Liver (tissue), 9 donors: ENCODE measurements around the gene BTBD9. TPM values are rescaled to one million over a fixed set of nuclear protein-coding genes. Genes with fewer than 3 reads are reported as not detected.

Experiments used
- DNase-seq: peaks from one replicate; pipeline ENCODE4 v3.0.0-alpha.2; 2017; ENCODE audit warnings: low spot score
- H3K27ac ChIP-seq, 2 donors: one replicate each; pipeline ENCODE4 v1.7.0; 2013; ENCODE audit warnings: inconsistent platforms in 2 of 2, low read length in 2 of 2, control low read depth in 1 of 2, low read depth in 1 of 2, mild to moderate bottlenecking in 1 of 2
- H3K27me3 ChIP-seq, 4 donors: one replicate each; pipeline versions ENCODE4 v1.6.1 to v1.7.0; 2013; ENCODE audit warnings: low read length in 3 of 4, inconsistent platforms in 1 of 4, mild to moderate bottlenecking in 1 of 4, moderate library complexity in 1 of 4; ENCODE audit not compliant: control insufficient read depth in 4 of 4, insufficient read depth in 4 of 4
- H3K36me3 ChIP-seq, 4 donors: one replicate each; pipeline versions ENCODE4 v1.6.1 to v1.7.0; 2013; ENCODE audit warnings: low read length in 3 of 4, mild to moderate bottlenecking in 3 of 4, low read depth in 1 of 4, moderate library complexity in 1 of 4; ENCODE audit not compliant: control insufficient read depth in 4 of 4, insufficient read depth in 3 of 4
- H3K4me1 ChIP-seq, 4 donors: one replicate each; pipeline versions ENCODE4 v1.6.1 to v1.7.0; 2013; ENCODE audit warnings: low read length in 3 of 4, mild to moderate bottlenecking in 3 of 4, moderate library complexity in 1 of 4; ENCODE audit not compliant: control insufficient read depth in 4 of 4, insufficient read depth in 4 of 4
- H3K4me3 ChIP-seq, 3 donors: one replicate each; pipeline versions ENCODE4 v1.6.1 to v1.7.0; 2013; ENCODE audit warnings: low read length in 3 of 3, control low read depth in 1 of 3, low read depth in 1 of 3, mild to moderate bottlenecking in 1 of 3
- H3K9ac ChIP-seq, 2 donors: one replicate each; pipeline ENCODE4 v1.7.0; 2013; ENCODE audit warnings: low read length in 2 of 2, mild to moderate bottlenecking in 2 of 2, moderate library complexity in 2 of 2, control low read depth in 1 of 2, low read depth in 1 of 2
- H3K9me3 ChIP-seq, 4 donors: one replicate each; pipeline versions ENCODE4 v1.6.1 to v1.7.0; 2013; ENCODE audit warnings: low read length in 3 of 4; ENCODE audit not compliant: control insufficient read depth in 4 of 4
- EGR1 ChIP-seq, 2 donors: IDR thresholded peaks; 2 replicates each; pipeline ENCODE4 v1.6.1; 2016 to 2018; ENCODE audit warnings: antibody characterized with exemption in 2 of 2, low read depth in 2 of 2
- FOXA1 ChIP-seq: IDR thresholded peaks from 2 replicates; pipeline ENCODE4 v1.6.1; 2016; ENCODE audit warnings: antibody characterized with exemption
- FOXA2 ChIP-seq: IDR thresholded peaks from 2 replicates; pipeline ENCODE4 v1.6.1; 2016; ENCODE audit warnings: antibody characterized with exemption
- GABPA ChIP-seq, 2 donors: IDR thresholded peaks in 1 of 2; conservative IDR thresholded peaks in 1 of 2; 2 replicates each; pipeline ENCODE4 v1.6.1; 2016; ENCODE audit warnings: antibody characterized with exemption in 2 of 2, mild to moderate bottlenecking in 1 of 2, moderate library complexity in 1 of 2
- HNF4A ChIP-seq, 2 donors: conservative IDR thresholded peaks; 2 replicates each; pipeline ENCODE4 v1.6.1; 2016; ENCODE audit warnings: antibody characterized with exemption in 2 of 2, mild to moderate bottlenecking in 2 of 2
- HNF4G ChIP-seq: IDR thresholded peaks from 2 replicates; pipeline ENCODE4 v1.6.1; 2016; ENCODE audit warnings: antibody characterized with exemption
- JUND ChIP-seq, 2 donors: IDR thresholded peaks; 2 replicates each; pipeline ENCODE4 v1.6.1; 2016; ENCODE audit warnings: antibody characterized with exemption in 2 of 2
- NR2F2 ChIP-seq: IDR thresholded peaks from 2 replicates; pipeline ENCODE4 v1.6.1; 2016; ENCODE audit warnings: antibody characterized with exemption
- RAD21 ChIP-seq, 2 donors: IDR thresholded peaks; 2 replicates each; pipeline ENCODE4 v1.6.1; 2016; ENCODE audit warnings: antibody characterized with exemption in 2 of 2, mild to moderate bottlenecking in 2 of 2
- RXRA ChIP-seq, 2 donors: IDR thresholded peaks; 2 replicates each; pipeline ENCODE4 v1.6.1; 2017 to 2018; ENCODE audit warnings: antibody characterized with exemption in 2 of 2, mild to moderate bottlenecking in 1 of 2
- SP1 ChIP-seq: IDR thresholded peaks from 2 replicates; pipeline ENCODE4 v1.6.1; 2018; ENCODE audit warnings: antibody characterized with exemption, mild to moderate bottlenecking
- TAF1 ChIP-seq: conservative IDR thresholded peaks from 2 replicates; pipeline ENCODE4 v1.6.1; 2016; ENCODE audit warnings: antibody characterized with exemption, mild to moderate bottlenecking
- YY1 ChIP-seq: IDR thresholded peaks from 2 replicates; pipeline ENCODE4 v1.6.1; 2016; ENCODE audit warnings: antibody characterized with exemption, mild to moderate bottlenecking
- WGBS: extraction: QIAGEN DNeasy Blood & Tissue Kit; methylation state at CpG from one replicate; pipeline ENCODE4 v1.1.7; 2013; 5-methylcytosine and 5-hydroxymethylcytosine counted together
- polyA plus RNA-seq, 2 donors: library from polyadenylated mRNA; stranded (reverse) in 1 of 2; unstranded in 1 of 2; fragments of 200-250 nt in 1 of 2; fragments of >200 nt in 1 of 2; fragmentation: Nextera tagmentation in 1 of 2; extraction: Ambion mirVana in 1 of 2; gene quantifications; one replicate each; pipeline versions ENCODE4 v1.2.1 to v1.2.3, GENCODE V29; 2013 to 2015
- total RNA-seq, 2 donors: library from RNA; depleted of rRNA; stranded (reverse); fragments of >200 nt; gene quantifications; one replicate each; pipeline ENCODE4 v1.2.3, GENCODE V29; 2014
- TF ChIP-seq, protein P1 (sequence below): IDR thresholded peaks from 2 replicates; pipeline ENCODE4 v1.6.1; 2016; ENCODE audit warnings: antibody characterized with exemption
- TF ChIP-seq, protein P2 (sequence below): fragments of 150-350 bp; IDR thresholded peaks from 2 replicates; pipeline ENCODE4 v1.5.1; 2017; ENCODE audit warnings: improper control_type of control experiment, low read depth, low read length; ENCODE audit not compliant: missing input control
- TF ChIP-seq, protein P3 (sequence below): IDR thresholded peaks from 2 replicates; pipeline ENCODE4 v1.6.1; 2016; ENCODE audit warnings: antibody characterized with exemption, mild to moderate bottlenecking
- TF ChIP-seq, protein P4 (sequence below): IDR thresholded peaks from 2 replicates; pipeline ENCODE4 v1.6.1; 2016; ENCODE audit warnings: antibody characterized with exemption
- TF ChIP-seq, protein P5 (sequence below): IDR thresholded peaks from 2 replicates; pipeline ENCODE4 v1.6.1; 2016; ENCODE audit warnings: antibody characterized with exemption
- donor health status: healthy.
- donor health status: healthy.
- donor health status: healthy.
- donor health status: healthy.
- donor health status: healthy.

Gene BTBD9
- total and polyA plus RNA-seq, 4 donors = 2.0 to 12.4 (median 5.7) TPM

DNA sequence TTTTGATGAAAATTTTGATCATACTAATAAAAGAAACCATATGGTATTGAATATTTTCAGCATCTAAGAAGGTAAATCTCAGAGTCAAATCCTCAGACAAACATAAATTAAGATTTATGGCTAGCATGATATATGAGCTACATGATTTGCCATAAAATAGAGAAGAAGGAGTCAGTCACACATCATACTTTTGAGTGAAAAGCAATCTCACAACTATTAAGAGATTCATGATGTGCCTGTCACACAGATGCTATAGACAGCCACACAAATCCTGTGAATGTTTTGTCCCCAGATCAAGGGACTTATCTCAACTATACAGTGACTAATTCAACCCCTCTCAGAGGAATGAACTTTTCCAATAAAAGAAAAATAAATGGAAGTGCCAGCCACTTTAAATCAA lies 85.7 kb downstream of the BTBD9 start:
- no peaks in the 10 kb centered on the region for H3K27me3 ChIP-seq
- no peaks in the 10 kb centered on the region for H3K9me3 ChIP-seq
- no peak for DNase-seq
- no peaks in the 10 kb centered on the region for H3K36me3 ChIP-seq
- TF ChIP-seq EGR1 (IDR thresholded peaks at IDR 0.05; ENCODE audit: low read depth in 2 of 2) (no peak), HNF4G (no peak), SP1 (no peak), NR2F2 (no peak)
- TF ChIP-seq, protein P1, sequence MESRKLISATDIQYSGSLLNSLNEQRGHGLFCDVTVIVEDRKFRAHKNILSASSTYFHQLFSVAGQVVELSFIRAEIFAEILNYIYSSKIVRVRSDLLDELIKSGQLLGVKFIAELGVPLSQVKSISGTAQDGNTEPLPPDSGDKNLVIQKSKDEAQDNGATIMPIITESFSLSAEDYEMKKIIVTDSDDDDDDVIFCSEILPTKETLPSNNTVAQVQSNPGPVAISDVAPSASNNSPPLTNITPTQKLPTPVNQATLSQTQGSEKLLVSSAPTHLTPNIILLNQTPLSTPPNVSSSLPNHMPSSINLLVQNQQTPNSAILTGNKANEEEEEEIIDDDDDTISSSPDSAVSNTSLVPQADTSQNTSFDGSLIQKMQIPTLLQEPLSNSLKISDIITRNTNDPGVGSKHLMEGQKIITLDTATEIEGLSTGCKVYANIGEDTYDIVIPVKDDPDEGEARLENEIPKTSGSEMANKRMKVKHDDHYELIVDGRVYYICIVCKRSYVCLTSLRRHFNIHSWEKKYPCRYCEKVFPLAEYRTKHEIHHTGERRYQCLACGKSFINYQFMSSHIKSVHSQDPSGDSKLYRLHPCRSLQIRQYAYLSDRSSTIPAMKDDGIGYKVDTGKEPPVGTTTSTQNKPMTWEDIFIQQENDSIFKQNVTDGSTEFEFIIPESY = no peak
- no peak overlapping the region for H3K27ac ChIP-seq
- H3K4me3 ChIP-seq = no peak overlapping the region
- H3K9ac ChIP-seq = no peak overlapping the region
- no peaks in the 10 kb centered on the region for H3K4me1 ChIP-seq

DNA sequence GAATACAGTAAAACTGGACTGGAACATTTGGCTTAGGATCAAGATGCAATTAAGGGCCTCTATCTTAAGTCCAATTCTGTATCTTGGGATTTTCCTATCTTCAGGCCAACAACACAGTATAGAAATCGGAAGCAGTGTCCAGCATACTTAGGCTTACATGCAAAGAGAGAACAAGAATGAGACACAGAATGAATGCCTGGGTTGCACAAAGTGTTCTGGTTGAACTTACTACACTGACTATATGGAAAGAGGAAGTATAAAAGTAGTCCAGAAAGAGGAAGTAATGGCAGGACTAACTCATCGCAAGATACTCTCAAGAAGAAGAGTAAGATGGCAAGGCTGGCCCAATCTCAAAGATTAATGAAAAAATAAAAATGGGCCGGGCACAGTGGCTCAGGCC lies 87.6 kb downstream of the BTBD9 start:
- H3K27ac ChIP-seq = no peak overlapping the region
- no peak overlapping the region for H3K9ac ChIP-seq
- H3K36me3 ChIP-seq = no peaks in the 10 kb centered on the region
- no peak overlapping the region for H3K4me3 ChIP-seq
- 92% methylated on average over 3 of the region's 3 CpGs for WGBS
- no peak for DNase-seq
- H3K4me1 ChIP-seq = no peaks in the 10 kb centered on the region
- TF ChIP-seq, protein P1 = no peak
- TF ChIP-seq NR2F2 (no peak), TAF1 (no peak), GABPA (IDR thresholded peaks at IDR 0.05 in 1 of 2, conservative IDR thresholded peaks at IDR 0.05 in 1 of 2) (no peak), FOXA2 (no peak), FOXA1 (no peak), HNF4A (conservative IDR thresholded peaks at IDR 0.05) (no peak), EGR1 (IDR thresholded peaks at IDR 0.05; ENCODE audit: low read depth in 2 of 2) (no peak), JUND (IDR thresholded peaks at IDR 0.05) (no peak), SP1 (no peak), HNF4G (no peak), RAD21 (IDR thresholded peaks at IDR 0.05) (no peak), RXRA (IDR thresholded peaks at IDR 0.05) (no peak), YY1 (no peak)
- TF ChIP-seq, protein P2, sequence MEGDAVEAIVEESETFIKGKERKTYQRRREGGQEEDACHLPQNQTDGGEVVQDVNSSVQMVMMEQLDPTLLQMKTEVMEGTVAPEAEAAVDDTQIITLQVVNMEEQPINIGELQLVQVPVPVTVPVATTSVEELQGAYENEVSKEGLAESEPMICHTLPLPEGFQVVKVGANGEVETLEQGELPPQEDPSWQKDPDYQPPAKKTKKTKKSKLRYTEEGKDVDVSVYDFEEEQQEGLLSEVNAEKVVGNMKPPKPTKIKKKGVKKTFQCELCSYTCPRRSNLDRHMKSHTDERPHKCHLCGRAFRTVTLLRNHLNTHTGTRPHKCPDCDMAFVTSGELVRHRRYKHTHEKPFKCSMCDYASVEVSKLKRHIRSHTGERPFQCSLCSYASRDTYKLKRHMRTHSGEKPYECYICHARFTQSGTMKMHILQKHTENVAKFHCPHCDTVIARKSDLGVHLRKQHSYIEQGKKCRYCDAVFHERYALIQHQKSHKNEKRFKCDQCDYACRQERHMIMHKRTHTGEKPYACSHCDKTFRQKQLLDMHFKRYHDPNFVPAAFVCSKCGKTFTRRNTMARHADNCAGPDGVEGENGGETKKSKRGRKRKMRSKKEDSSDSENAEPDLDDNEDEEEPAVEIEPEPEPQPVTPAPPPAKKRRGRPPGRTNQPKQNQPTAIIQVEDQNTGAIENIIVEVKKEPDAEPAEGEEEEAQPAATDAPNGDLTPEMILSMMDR = no peak
- TF ChIP-seq, protein P3, sequence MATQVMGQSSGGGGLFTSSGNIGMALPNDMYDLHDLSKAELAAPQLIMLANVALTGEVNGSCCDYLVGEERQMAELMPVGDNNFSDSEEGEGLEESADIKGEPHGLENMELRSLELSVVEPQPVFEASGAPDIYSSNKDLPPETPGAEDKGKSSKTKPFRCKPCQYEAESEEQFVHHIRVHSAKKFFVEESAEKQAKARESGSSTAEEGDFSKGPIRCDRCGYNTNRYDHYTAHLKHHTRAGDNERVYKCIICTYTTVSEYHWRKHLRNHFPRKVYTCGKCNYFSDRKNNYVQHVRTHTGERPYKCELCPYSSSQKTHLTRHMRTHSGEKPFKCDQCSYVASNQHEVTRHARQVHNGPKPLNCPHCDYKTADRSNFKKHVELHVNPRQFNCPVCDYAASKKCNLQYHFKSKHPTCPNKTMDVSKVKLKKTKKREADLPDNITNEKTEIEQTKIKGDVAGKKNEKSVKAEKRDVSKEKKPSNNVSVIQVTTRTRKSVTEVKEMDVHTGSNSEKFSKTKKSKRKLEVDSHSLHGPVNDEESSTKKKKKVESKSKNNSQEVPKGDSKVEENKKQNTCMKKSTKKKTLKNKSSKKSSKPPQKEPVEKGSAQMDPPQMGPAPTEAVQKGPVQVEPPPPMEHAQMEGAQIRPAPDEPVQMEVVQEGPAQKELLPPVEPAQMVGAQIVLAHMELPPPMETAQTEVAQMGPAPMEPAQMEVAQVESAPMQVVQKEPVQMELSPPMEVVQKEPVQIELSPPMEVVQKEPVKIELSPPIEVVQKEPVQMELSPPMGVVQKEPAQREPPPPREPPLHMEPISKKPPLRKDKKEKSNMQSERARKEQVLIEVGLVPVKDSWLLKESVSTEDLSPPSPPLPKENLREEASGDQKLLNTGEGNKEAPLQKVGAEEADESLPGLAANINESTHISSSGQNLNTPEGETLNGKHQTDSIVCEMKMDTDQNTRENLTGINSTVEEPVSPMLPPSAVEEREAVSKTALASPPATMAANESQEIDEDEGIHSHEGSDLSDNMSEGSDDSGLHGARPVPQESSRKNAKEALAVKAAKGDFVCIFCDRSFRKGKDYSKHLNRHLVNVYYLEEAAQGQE = no peak
- TF ChIP-seq, protein P4, sequence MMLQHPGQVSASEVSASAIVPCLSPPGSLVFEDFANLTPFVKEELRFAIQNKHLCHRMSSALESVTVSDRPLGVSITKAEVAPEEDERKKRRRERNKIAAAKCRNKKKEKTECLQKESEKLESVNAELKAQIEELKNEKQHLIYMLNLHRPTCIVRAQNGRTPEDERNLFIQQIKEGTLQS = no peak
- TF ChIP-seq, protein P5, sequence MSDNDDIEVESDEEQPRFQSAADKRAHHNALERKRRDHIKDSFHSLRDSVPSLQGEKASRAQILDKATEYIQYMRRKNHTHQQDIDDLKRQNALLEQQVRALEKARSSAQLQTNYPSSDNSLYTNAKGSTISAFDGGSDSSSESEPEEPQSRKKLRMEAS = no peak
- H3K27me3 ChIP-seq = no peaks in the 10 kb centered on the region
- H3K9me3 ChIP-seq = no peaks in the 10 kb centered on the region
